Uterus (tissue), 4 donors: Measurements from ENCODE around the gene WDFY4. TPM values are rescaled to one million over a fixed set of nuclear protein-coding genes. Genes with fewer than 3 reads are reported as not detected.

Source experiments
- DNase-seq, 2 donors: peaks; one replicate each; pipeline ENCODE4 v3.0.0-alpha.2; 2019 to 2020
- H3K27ac ChIP-seq, 2 donors: fragments of 200-600 bp; sonication (generic); 1 replicate in 1 of 2; 2 replicates in 1 of 2; pipeline ENCODE4 v1.5.1; 2016 to 2018
- H3K27me3 ChIP-seq, 2 donors: fragments of 200-600 bp; sonication (generic); one replicate each; pipeline ENCODE4 v1.5.1; 2018 to 2019; ENCODE audit warnings: control low read depth in 1 of 2
- H3K36me3 ChIP-seq, 2 donors: fragments of 200-600 bp; sonication (generic); one replicate each; pipeline ENCODE4 v1.5.1; 2019; ENCODE audit warnings: control low read depth in 1 of 2
- H3K4me1 ChIP-seq, 2 donors: fragments of 200-600 bp; sonication (generic); one replicate each; pipeline ENCODE4 v1.5.1; 2018 to 2019; ENCODE audit warnings: control low read depth in 1 of 2
- H3K4me3 ChIP-seq, 2 donors: fragments of 200-600 bp; sonication (generic); 1 replicate in 1 of 2; 2 replicates in 1 of 2; pipeline ENCODE4 v1.5.1; 2018 to 2019; ENCODE audit warnings: mild to moderate bottlenecking in 1 of 2
- H3K9me3 ChIP-seq, 2 donors: fragments of 200-600 bp; sonication (generic); one replicate each; pipeline ENCODE4 v1.5.1; 2019; ENCODE audit warnings: control low read depth in 1 of 2
- POLR2A ChIP-seq, 2 donors: fragments of 450-650 bp; IDR thresholded peaks; one replicate each; pipeline ENCODE4 v1.6.1; 2016; ENCODE audit warnings: antibody characterized with exemption in 2 of 2, mild to moderate bottlenecking in 1 of 2, moderate library complexity in 1 of 2
- intact Hi-C: fragments of 100-400 bp; cut with DNase I; formaldehyde crosslinking; loops from one replicate; pipeline ENCODE4 v1.15.1; 2023; ENCODE audit warnings: low total_unique reads
- total RNA-seq, 4 donors: library from RNA; depleted of rRNA in 3 of 4; stranded (reverse); fragments of >200 nt in 3 of 4; gene quantifications; one replicate each; pipeline versions ENCODE4 v1.1.0 to v1.2.4, GENCODE V29; 2014 to 2023
- TF ChIP-seq, protein P1 (sequence below), 4 experiments: fragments of 200-600 bp in 2 of 4; fragments of 450-650 bp in 2 of 4; sonication (generic) in 2 of 4; IDR thresholded peaks; one replicate each; pipeline ENCODE4 v1.5.1; 2016 to 2019; ENCODE audit warnings: antibody characterized with exemption in 4 of 4, mild to moderate bottlenecking in 2 of 4, moderate library complexity in 1 of 4
- donor health status: DM: yes; HTN: yes; CAD: no.

The WDFY4 gene
- total RNA-seq, 4 donors from 2014 or later, result 0.26 to 5.2 (median 1.2) TPM

DNA sequence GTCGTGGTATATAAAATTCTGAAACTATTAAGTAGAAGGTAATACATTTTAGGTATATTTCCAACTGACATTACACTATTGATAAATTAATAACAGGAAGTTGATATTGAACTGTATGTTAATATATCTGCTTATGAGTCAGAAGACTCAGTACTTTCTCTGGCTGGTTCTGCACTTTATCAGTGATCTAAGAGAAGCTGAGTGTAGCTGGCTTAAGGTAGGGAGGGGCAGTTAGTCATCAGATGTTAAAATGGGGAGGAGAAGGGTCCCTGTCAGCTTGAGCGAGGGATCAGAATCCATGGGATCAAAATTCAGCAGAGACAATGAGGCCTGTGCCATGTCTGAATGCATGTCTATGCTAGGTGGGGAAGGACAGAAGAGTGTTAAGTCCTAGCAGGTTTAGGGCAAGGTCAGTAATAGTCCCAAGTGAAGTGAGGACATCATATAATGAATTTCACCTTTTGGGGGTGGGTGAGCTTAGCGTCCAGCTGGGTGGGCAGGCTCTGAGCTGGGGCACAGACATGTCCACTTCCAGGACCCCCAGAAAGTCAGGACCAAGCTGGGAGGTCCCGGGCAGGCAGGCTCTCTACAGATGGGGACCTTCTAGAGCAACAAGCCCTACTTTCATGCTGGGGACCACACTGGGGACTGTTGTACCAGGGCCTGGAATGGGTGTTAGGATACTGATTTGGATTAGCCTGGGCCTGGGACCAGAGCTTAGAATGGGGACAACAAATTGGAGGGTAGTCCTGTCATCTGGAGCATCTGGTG lies 82.9 kb downstream of the WDFY4 start:
- DNase-seq, result no peak
- no peak overlapping the region for H3K4me3 ChIP-seq
- no peaks in the 10 kb centered on the region for H3K36me3 ChIP-seq
- no peaks in the 10 kb centered on the region for H3K4me1 ChIP-seq
- H3K27ac ChIP-seq, result no peak overlapping the region
- H3K9me3 ChIP-seq, result no peaks in the 10 kb centered on the region
- H3K27me3 ChIP-seq, result no peaks in the 10 kb centered on the region
- TF ChIP-seq, protein P1, sequence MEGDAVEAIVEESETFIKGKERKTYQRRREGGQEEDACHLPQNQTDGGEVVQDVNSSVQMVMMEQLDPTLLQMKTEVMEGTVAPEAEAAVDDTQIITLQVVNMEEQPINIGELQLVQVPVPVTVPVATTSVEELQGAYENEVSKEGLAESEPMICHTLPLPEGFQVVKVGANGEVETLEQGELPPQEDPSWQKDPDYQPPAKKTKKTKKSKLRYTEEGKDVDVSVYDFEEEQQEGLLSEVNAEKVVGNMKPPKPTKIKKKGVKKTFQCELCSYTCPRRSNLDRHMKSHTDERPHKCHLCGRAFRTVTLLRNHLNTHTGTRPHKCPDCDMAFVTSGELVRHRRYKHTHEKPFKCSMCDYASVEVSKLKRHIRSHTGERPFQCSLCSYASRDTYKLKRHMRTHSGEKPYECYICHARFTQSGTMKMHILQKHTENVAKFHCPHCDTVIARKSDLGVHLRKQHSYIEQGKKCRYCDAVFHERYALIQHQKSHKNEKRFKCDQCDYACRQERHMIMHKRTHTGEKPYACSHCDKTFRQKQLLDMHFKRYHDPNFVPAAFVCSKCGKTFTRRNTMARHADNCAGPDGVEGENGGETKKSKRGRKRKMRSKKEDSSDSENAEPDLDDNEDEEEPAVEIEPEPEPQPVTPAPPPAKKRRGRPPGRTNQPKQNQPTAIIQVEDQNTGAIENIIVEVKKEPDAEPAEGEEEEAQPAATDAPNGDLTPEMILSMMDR (IDR thresholded peaks at IDR 0.05), result no peak
- no peak for TF ChIP-seq POLR2A (IDR thresholded peaks at IDR 0.05)
- intact Hi-C loops, result no loop called here

DNA sequence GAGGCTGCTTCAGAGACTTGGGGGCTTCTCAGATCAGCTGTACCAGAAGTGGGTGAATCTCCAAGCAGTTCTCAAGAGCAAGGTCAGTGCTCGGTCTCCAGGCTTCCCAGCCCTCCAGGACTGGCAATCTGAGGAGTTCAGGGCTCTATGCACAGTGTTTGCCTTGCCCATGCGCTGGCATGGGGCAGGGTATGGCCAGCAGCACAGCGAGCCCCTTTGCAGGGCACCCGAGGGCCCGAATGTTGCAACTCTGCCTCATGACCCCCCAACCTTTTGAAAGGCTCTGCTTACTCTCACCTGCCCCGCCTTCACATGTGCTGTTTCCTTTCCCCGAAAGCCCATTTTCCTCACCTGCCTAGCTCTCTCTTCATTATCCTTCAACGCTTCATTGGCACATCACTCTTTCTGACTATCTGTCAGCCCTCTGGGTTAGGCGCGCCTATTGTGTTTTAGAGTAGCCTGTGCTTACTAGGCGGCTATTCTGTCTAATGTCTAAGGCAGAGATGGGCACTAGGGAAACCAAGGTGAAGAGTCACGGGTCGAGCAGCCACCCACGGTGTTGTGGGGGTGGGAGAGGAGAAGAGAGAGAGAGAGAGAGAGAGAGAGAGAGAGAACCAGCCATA lies 83.6 kb downstream of the WDFY4 start:
- Histone ChIP-seq H3K4me1 (no peaks in the 10 kb centered on the region), H3K9me3 (no peaks in the 10 kb centered on the region), H3K4me3 (no peak overlapping the region), H3K36me3 (no peaks in the 10 kb centered on the region), H3K27ac (no peak overlapping the region), H3K27me3 (no peaks in the 10 kb centered on the region)
- intact Hi-C loops, result no loop called here
- DNase-seq, result no peak
- TF ChIP-seq, protein P1 (IDR thresholded peaks at IDR 0.05), result no peak
- no peak for TF ChIP-seq POLR2A (IDR thresholded peaks at IDR 0.05)

DNA sequence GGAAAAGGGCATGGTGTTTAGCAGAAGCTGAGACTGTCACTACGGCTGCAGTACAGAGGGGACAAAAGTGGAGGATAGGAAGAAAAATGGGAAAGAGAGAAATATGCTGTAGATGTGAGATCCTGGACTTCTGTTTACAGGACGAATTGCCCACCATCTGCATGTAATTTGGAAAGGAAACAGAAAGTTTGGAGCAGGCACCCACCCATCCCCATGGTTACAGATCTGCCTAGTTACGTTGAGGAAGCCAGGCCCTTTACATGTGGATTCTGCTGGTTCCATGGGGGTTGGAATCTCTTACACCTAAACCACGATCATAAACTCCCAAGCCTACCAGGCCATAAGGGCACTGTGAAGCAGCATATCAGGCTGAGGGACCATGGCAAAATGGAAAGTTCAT lies 84.3 kb downstream of the WDFY4 start:
- H3K9me3 ChIP-seq, result no peaks in the 10 kb centered on the region
- no peak for TF ChIP-seq POLR2A (IDR thresholded peaks at IDR 0.05)
- TF ChIP-seq, protein P1 (IDR thresholded peaks at IDR 0.05), result no peak
- H3K27ac ChIP-seq, result no peak overlapping the region
- H3K4me1 ChIP-seq, result no peaks in the 10 kb centered on the region
- no peak overlapping the region for H3K4me3 ChIP-seq
- intact Hi-C loops, result no loop called here
- H3K36me3 ChIP-seq, result no peaks in the 10 kb centered on the region
- H3K27me3 ChIP-seq, result no peaks in the 10 kb centered on the region
- DNase-seq, result no peak

DNA sequence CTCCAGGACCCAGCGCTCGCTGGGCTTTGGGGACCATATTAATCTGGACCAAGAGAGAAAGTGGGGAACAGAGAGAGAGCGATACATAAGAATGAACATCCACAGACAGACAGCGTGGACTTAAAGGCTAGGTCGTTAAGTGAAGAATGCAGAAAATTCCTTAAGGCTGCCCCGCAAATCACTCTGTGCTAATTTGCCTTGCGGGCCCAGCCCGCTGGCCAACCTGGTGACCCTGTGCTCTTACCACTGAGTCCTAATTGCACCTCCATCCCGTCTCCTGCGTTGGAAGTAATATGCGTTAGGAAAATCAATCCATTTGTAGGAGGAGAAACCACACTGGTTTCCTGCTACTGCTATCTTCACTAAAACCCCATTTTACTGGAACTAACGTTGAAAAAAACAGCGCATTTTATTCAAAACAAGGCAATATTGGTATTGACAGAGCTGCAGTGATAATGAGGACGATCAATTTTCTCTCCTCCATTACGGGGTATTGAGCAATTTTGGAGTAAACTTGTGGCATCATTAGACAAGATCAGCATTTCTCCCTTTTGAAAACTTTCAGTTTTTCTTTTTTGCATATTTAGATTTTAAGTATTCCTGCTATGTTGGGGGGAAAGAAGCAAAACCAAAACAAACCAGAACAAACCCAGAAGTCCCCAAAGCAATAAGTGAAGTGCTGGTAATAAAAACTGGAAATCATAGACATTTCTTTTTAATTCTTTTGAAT lies 85.2 kb downstream of the WDFY4 start:
- intact Hi-C loops, result no loop called here
- no peaks in the 10 kb centered on the region for H3K9me3 ChIP-seq
- no peak overlapping the region for H3K27ac ChIP-seq
- H3K27me3 ChIP-seq, result no peaks in the 10 kb centered on the region
- no peak for DNase-seq
- no peaks in the 10 kb centered on the region for H3K4me1 ChIP-seq
- TF ChIP-seq, protein P1 (IDR thresholded peaks at IDR 0.05), result no peak
- TF ChIP-seq POLR2A (IDR thresholded peaks at IDR 0.05), result no peak
- H3K36me3 ChIP-seq, result no peaks in the 10 kb centered on the region
- H3K4me3 ChIP-seq, result no peak overlapping the region
